ENCODE measurements around the gene PLCB3.

DNA sequence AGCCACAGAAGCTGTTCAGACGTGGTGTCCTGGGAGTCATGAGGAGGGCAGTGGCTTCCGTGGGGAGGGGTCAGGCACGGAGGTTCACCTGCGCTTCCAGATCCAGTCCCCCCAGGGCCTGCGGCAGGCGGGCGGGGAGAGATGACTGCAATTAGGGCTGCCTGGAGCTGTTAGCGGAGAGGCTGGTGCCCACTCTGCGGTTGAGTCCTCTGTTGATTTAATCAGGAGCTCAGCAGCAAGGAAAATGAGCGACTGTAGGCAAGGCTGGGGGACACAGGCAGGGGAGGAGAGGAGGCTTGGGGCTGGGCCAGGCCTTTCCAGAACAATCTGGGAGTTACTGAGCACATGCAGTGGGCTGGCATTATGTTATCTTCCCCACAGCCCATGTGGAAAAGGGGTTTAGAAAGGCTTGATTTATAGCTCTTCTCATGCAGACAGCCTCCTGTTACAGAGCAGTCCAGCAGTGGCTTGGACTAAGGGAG lies 13.1 kb downstream of the PLCB3 start:
- TF ChIP-seq, protein P1, sequence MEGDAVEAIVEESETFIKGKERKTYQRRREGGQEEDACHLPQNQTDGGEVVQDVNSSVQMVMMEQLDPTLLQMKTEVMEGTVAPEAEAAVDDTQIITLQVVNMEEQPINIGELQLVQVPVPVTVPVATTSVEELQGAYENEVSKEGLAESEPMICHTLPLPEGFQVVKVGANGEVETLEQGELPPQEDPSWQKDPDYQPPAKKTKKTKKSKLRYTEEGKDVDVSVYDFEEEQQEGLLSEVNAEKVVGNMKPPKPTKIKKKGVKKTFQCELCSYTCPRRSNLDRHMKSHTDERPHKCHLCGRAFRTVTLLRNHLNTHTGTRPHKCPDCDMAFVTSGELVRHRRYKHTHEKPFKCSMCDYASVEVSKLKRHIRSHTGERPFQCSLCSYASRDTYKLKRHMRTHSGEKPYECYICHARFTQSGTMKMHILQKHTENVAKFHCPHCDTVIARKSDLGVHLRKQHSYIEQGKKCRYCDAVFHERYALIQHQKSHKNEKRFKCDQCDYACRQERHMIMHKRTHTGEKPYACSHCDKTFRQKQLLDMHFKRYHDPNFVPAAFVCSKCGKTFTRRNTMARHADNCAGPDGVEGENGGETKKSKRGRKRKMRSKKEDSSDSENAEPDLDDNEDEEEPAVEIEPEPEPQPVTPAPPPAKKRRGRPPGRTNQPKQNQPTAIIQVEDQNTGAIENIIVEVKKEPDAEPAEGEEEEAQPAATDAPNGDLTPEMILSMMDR (conservative IDR thresholded peaks at IDR 0.05 in 1 of 2, IDR thresholded peaks at IDR 0.05 in 1 of 2; ENCODE audit: extremely low read depth in 1 of 2, insufficient read depth in 1 of 2, low read depth in 1 of 2, low read length in 2 of 2) = no peak
- no peak for TF ChIP-seq EZH2 (IDR thresholded peaks at IDR 0.05; ENCODE audit: borderline replicate concordance, low read length)

Data from mammary epithelial cell (primary cell).